ENCODE measurements around the gene TEKT4.

- TF ChIP-seq POLR2A (IDR thresholded peaks at IDR 0.05) (no peak), CTCF (IDR thresholded peaks at IDR 0.05) (no peak)
These were observed 19.0 kb downstream of the TEKT4 start for GRCh38 chr2:94890234-94890633.

Measured in lower leg skin (tissue), 3 donors.